ENCODE data around the gene ACAA1. TPM values are rescaled to one million over a fixed set of nuclear protein-coding genes. Genes with fewer than 3 reads are reported as not detected.
A peak's percentile ranks its signal among the peaks of the same experiment; 100 is the strongest.

ACAA1 gene
- total RNA-seq (10 to 100 TPM; 39.3 to 54.8 TPM), polyA plus RNA-seq (10 to 100 TPM; 58.4 to 69.2 TPM)
- long read RNA-seq, donor 1, transcript ACAA1-202 (12 exons, 1,785 nt), result major isoform, 177 of 268 reads
- long read RNA-seq, donor 1, transcript ACAA1-203 (10 exons, 1,944 nt), result minor isoform, 12 of 268 reads
- long read RNA-seq, donor 1, partial matches to known transcripts, result 4 of 268 reads
- long read RNA-seq, donor 1, other reads (novel, unspliced or antisense), result 75 of 268 reads
- long read RNA-seq, donor 2, transcript ACAA1-202 (12 exons, 1,785 nt), result major isoform, 32 of 48 reads
- long read RNA-seq, donor 2, partial matches to known transcripts, result 2 of 48 reads
- long read RNA-seq, donor 2, other reads (novel, unspliced or antisense), result 11 of 48 reads

GRCh38 chr3:38136777-38137614 lies at the start of gene ACAA1:
Gene ACAA1 (minus strand): TSS chr3:38137127. CDS start chr3:38137035, 92 bp downstream.
- DNase-seq (peak; percentile 100), ATAC-seq (ENCODE audit: low FRiP score) (peak; percentile 98)
- Histone ChIP-seq H3K27me3 (ENCODE audit: control insufficient read depth in 1 of 2, insufficient read depth in 2 of 2, low read length in 1 of 2) (no peaks in the 10 kb centered on the region), H3K9me3 (ENCODE audit: control insufficient read depth, low read length) (no peaks in the 10 kb centered on the region), H3K4me1 (ENCODE audit: control insufficient read depth in 1 of 2, insufficient read depth in 2 of 2, low read length in 2 of 2) (no peaks in the 10 kb centered on the region), H3K27ac (ENCODE audit: low read depth in 1 of 2, low read length in 2 of 2) (peak within 1 kb of the TSS; percentile 29 to 98), H3K36me3 (ENCODE audit: control insufficient read depth in 1 of 2, insufficient read depth in 2 of 2, low read length in 1 of 2) (peaks cover 0 to 2% of the 10 kb centered on the region in 2 donors), H3K4me3 (ENCODE audit: low read length in 2 of 2) (peak within 1 kb of the TSS; percentile 54 to 58)
- intact Hi-C loops (cut with DNase I), result loop anchor here (1.0 to 5.0 kb wide), 4 partner anchors 28 to 315 kb away; partner anchors contain the start of genes OXSR1 (in 2 of the 2) and ACVR2B (in 1 of the 2)
- 0 to 1% methylated on average over 64 to 66 of the region's 66 CpGs for WGBS, 2 donors

DNA sequence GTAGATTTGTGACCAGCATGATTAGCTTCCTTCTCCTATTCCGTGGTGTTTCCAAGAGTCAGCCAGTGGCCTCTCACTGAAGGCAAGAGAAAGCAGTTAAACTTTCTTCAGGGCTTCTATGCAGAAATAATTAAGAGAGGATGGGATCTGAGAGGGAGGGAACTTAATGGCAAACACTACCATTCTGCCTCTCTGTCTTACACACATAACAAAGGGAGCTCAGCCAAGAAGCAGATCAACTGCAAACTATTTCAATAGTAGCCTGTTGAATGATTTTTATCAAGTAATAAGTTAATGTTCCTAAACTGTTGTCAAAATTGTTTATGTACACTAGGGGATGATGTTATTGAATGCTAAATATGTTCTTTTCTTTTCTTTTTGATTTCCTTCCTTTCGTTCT lies 40.3 kb upstream of the ACAA1 start:
- intact Hi-C loops (cut with DNase I), result no loop called here
- Histone ChIP-seq H3K4me1 (ENCODE audit: control insufficient read depth in 1 of 2, insufficient read depth in 2 of 2, low read length in 2 of 2) (peaks cover 0 to 4% of the 10 kb centered on the region in 2 donors), H3K4me3 (ENCODE audit: low read length in 2 of 2) (no peak overlapping the region), H3K9me3 (ENCODE audit: control insufficient read depth, low read length) (no peaks in the 10 kb centered on the region), H3K27ac (ENCODE audit: low read depth in 1 of 2, low read length in 2 of 2) (no peak overlapping the region), H3K36me3 (ENCODE audit: control insufficient read depth in 1 of 2, insufficient read depth in 2 of 2, low read length in 1 of 2) (peaks cover 0 to 2% of the 10 kb centered on the region in 2 donors), H3K27me3 (ENCODE audit: control insufficient read depth in 1 of 2, insufficient read depth in 2 of 2, low read length in 1 of 2) (no peaks in the 10 kb centered on the region)
- ATAC-seq (ENCODE audit: low FRiP score), result no peak
- no peak for DNase-seq
- WGBS, 2 donors, result 17 to 23% methylated on average over 2 of the region's 2 CpGs

DNA sequence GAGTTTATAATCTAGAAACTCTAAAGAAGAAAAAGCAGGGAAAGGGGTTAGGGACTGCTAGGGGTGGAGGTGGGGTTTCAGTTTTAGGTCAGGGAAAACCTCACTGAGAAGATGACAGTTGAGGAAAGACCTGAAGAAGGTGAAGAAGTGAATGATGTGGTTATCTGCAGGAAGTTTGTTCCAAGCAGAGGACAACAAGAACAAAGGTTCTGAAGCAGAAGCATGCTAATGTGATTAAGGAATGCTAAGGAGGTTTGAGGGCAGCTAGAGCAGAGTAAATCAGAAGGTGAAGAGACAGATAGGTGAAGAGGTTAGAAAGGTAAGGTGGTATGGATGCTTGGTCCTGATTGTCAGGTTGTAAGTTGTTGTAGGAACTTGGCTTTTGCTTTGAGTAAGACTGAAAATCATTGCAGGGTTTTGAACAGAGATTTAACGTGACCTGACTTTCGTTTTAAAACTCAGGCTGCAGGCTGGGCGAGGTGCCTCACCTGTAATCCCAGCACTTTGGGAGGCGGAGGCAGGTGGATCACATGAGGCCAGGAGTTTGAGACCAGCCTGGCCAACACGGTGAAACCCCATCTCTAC lies 37.0 kb upstream of the ACAA1 start:
- intact Hi-C loops (cut with DNase I), result no loop called here
- peaks cover 4% of the 10 kb centered on the region in 2 donors for H3K4me1 ChIP-seq (ENCODE audit: control insufficient read depth in 1 of 2, insufficient read depth in 2 of 2, low read length in 2 of 2)
- ATAC-seq (ENCODE audit: low FRiP score) (no peak), DNase-seq (no peak)
- H3K27ac ChIP-seq (ENCODE audit: low read depth in 1 of 2, low read length in 2 of 2), result no peak overlapping the region
- H3K9me3 ChIP-seq (ENCODE audit: control insufficient read depth, low read length), result no peaks in the 10 kb centered on the region
- no peak overlapping the region for H3K4me3 ChIP-seq (ENCODE audit: low read length in 2 of 2)
- H3K36me3 ChIP-seq (ENCODE audit: control insufficient read depth in 1 of 2, insufficient read depth in 2 of 2, low read length in 1 of 2), result peaks cover 0 to 2% of the 10 kb centered on the region in 2 donors
- WGBS, 2 donors, result 91 to 93% methylated on average over 5 of the region's 5 CpGs
- H3K27me3 ChIP-seq (ENCODE audit: control insufficient read depth in 1 of 2, insufficient read depth in 2 of 2, low read length in 1 of 2), result no peaks in the 10 kb centered on the region

GRCh38 chr3:38171622-38172021 lies 34.7 kb upstream of the ACAA1 start:
- intact Hi-C loops (cut with DNase I), result no loop called here
- H3K27me3 ChIP-seq (ENCODE audit: control insufficient read depth in 1 of 2, insufficient read depth in 2 of 2, low read length in 1 of 2), result no peaks in the 10 kb centered on the region
- ATAC-seq (ENCODE audit: low FRiP score) (no peak), DNase-seq (no peak)
- H3K4me1 ChIP-seq (ENCODE audit: control insufficient read depth in 1 of 2, insufficient read depth in 2 of 2, low read length in 2 of 2), result peaks cover 6 to 7% of the 10 kb centered on the region in 2 donors
- 86 to 89% methylated on average over 2 of the region's 2 CpGs for WGBS, 2 donors
- H3K9me3 ChIP-seq (ENCODE audit: control insufficient read depth, low read length), result no peaks in the 10 kb centered on the region
- no peak overlapping the region for H3K27ac ChIP-seq (ENCODE audit: low read depth in 1 of 2, low read length in 2 of 2)
- no peaks in the 10 kb centered on the region for H3K36me3 ChIP-seq (ENCODE audit: control insufficient read depth in 1 of 2, insufficient read depth in 2 of 2, low read length in 1 of 2)
- no peak overlapping the region for H3K4me3 ChIP-seq (ENCODE audit: low read length in 2 of 2)

DNA sequence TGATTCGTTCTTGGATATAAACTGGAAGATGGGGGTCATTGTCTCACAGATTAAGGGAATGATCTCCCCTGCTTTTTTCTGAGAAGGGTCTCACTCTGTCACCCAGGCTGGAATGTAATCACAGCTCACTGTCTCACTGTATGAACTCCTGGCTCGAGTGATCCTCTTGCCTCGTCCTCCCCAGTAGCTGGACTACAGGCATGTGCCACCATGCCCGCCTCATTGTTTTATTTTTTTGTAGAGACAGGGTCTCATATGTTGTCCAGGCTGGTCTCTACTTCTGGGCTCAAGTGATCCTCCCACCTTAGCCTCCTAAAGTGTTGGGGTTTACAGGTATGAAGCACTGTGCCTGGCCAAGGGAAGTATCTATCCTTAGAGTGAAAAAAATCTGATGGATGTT lies 33.8 kb upstream of the ACAA1 start:
- Histone ChIP-seq H3K4me1 (ENCODE audit: control insufficient read depth in 1 of 2, insufficient read depth in 2 of 2, low read length in 2 of 2) (peaks cover 6 to 7% of the 10 kb centered on the region in 2 donors), H3K27ac (ENCODE audit: low read depth in 1 of 2, low read length in 2 of 2) (no peak overlapping the region), H3K9me3 (ENCODE audit: control insufficient read depth, low read length) (no peaks in the 10 kb centered on the region), H3K36me3 (ENCODE audit: control insufficient read depth in 1 of 2, insufficient read depth in 2 of 2, low read length in 1 of 2) (no peaks in the 10 kb centered on the region), H3K4me3 (ENCODE audit: low read length in 2 of 2) (no peak overlapping the region), H3K27me3 (ENCODE audit: control insufficient read depth in 1 of 2, insufficient read depth in 2 of 2, low read length in 1 of 2) (no peaks in the 10 kb centered on the region)
- intact Hi-C loops (cut with DNase I), result no loop called here
- DNase-seq (no peak), ATAC-seq (ENCODE audit: low FRiP score) (no peak)
- 84 to 85% methylated on average over 4 of the region's 4 CpGs for WGBS, 2 donors

GRCh38 chr3:38169027-38169317 lies 32.0 kb upstream of the ACAA1 start:
- DNase-seq (no peak), ATAC-seq (ENCODE audit: low FRiP score) (no peak)
- H3K9me3 ChIP-seq (ENCODE audit: control insufficient read depth, low read length), result no peaks in the 10 kb centered on the region
- H3K27ac ChIP-seq (ENCODE audit: low read depth in 1 of 2, low read length in 2 of 2), result no peak overlapping the region
- 59 to 67% methylated on average over 1 of the region's 1 CpG for WGBS, 2 donors
- peaks cover 6 to 7% of the 10 kb centered on the region in 2 donors for H3K4me1 ChIP-seq (ENCODE audit: control insufficient read depth in 1 of 2, insufficient read depth in 2 of 2, low read length in 2 of 2)
- H3K27me3 ChIP-seq (ENCODE audit: control insufficient read depth in 1 of 2, insufficient read depth in 2 of 2, low read length in 1 of 2), result no peaks in the 10 kb centered on the region
- intact Hi-C loops (cut with DNase I), result loop anchor here in 1 of 2 donors (10.0 kb wide), 1 partner anchor 134 kb away; the partner anchor contains the start of gene DLEC1
- H3K36me3 ChIP-seq (ENCODE audit: control insufficient read depth in 1 of 2, insufficient read depth in 2 of 2, low read length in 1 of 2), result no peaks in the 10 kb centered on the region
- no peak overlapping the region for H3K4me3 ChIP-seq (ENCODE audit: low read length in 2 of 2)

GRCh38 chr3:38168151-38169026 lies 31.5 kb upstream of the ACAA1 start:
- Histone ChIP-seq H3K27me3 (ENCODE audit: control insufficient read depth in 1 of 2, insufficient read depth in 2 of 2, low read length in 1 of 2) (no peaks in the 10 kb centered on the region), H3K36me3 (ENCODE audit: control insufficient read depth in 1 of 2, insufficient read depth in 2 of 2, low read length in 1 of 2) (no peaks in the 10 kb centered on the region), H3K9me3 (ENCODE audit: control insufficient read depth, low read length) (no peaks in the 10 kb centered on the region), H3K27ac (ENCODE audit: low read depth in 1 of 2, low read length in 2 of 2) (no peak overlapping the region), H3K4me1 (ENCODE audit: control insufficient read depth in 1 of 2, insufficient read depth in 2 of 2, low read length in 2 of 2) (peaks cover 6 to 7% of the 10 kb centered on the region in 2 donors), H3K4me3 (ENCODE audit: low read length in 2 of 2) (no peak overlapping the region)
- DNase-seq (no peak), ATAC-seq (ENCODE audit: low FRiP score) (no peak)
- 75 to 84% methylated on average over 4 of the region's 4 CpGs for WGBS, 2 donors
- intact Hi-C loops (cut with DNase I), result loop anchor here in 1 of 2 donors (10.0 kb wide), 1 partner anchor 134 kb away; the partner anchor contains the start of gene DLEC1

GRCh38 chr3:38167591-38167990 lies 30.7 kb upstream of the ACAA1 start:
- 84 to 86% methylated on average over 4 of the region's 4 CpGs for WGBS, 2 donors
- Histone ChIP-seq H3K36me3 (ENCODE audit: control insufficient read depth in 1 of 2, insufficient read depth in 2 of 2, low read length in 1 of 2) (no peaks in the 10 kb centered on the region), H3K4me3 (ENCODE audit: low read length in 2 of 2) (no peak overlapping the region), H3K27ac (ENCODE audit: low read depth in 1 of 2, low read length in 2 of 2) (no peak overlapping the region), H3K27me3 (ENCODE audit: control insufficient read depth in 1 of 2, insufficient read depth in 2 of 2, low read length in 1 of 2) (no peaks in the 10 kb centered on the region), H3K9me3 (ENCODE audit: control insufficient read depth, low read length) (no peaks in the 10 kb centered on the region), H3K4me1 (ENCODE audit: control insufficient read depth in 1 of 2, insufficient read depth in 2 of 2, low read length in 2 of 2) (peaks cover 4 to 7% of the 10 kb centered on the region in 2 donors)
- intact Hi-C loops (cut with DNase I), result loop anchor here in 1 of 2 donors (10.0 kb wide), 1 partner anchor 133 kb away; the partner anchor contains the start of gene DLEC1
- DNase-seq (no peak), ATAC-seq (ENCODE audit: low FRiP score) (no peak)
